HG02759 (cell line): Measurements from ENCODE around the gene ZBTB38.

ENCODE experiments used
- ATAC-seq: cut with Tn5 transposase; IDR thresholded peaks from one replicate; pipeline ENCODE4 v1.9.1; 2021; ENCODE audit warnings: mild to moderate bottlenecking, moderate library complexity; ENCODE audit not compliant: unreplicated experiment

Gene ZBTB38

GRCh38 chr3:141401573-141402475, 33.5 kb downstream of the ZBTB38 start:
- ATAC-seq, result peak; percentile 78

GRCh38 chr3:141402476-141403171, 34.3 kb downstream of the ZBTB38 start:
- peak; percentile 56 for ATAC-seq

DNA sequence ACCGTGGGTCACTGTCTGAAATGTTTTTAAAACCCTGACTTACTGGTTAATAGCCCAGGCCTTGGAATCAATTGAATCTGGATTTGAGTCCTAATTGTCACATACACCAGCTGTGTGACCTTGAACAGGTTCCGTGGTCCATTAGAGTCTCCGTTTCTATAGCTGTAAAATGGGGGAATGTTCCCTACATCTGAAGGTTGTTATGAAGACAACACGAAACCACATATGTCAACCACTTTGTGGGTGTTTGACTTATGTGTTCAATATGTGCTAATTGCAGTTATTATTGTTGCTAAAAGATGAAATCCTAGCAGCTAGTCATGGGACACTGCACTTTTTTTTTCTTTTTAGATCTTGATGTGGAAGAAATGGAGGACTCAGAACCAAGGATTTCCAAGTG, 35.3 kb downstream of the ZBTB38 start:
- no peak for ATAC-seq

DNA sequence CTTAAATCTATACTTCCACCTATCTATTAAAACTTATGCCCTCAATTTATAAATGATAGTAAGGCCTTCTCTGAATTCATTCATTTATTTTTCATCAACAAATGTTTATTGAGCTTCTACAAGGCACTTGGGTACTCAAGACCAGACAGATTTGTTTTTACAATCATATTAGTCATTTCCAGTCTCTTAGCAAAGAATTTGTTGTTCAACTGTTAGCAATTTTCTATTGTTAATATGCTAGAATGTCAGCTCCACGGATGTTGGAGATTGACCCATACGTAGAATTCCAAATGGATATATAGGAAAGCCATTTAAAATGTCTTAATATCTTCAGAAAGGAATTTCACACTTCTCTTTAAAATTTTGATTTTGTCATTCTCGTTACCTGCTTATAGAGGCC, 36.7 kb downstream of the ZBTB38 start:
- no peak for ATAC-seq

- no peak for ATAC-seq
These were observed 37.3 kb downstream of the ZBTB38 start for GRCh38 chr3:141405591-141405990.

- no peak for ATAC-seq
These were observed 38.0 kb downstream of the ZBTB38 start for GRCh38 chr3:141406265-141406664.

- no peak for ATAC-seq
These were observed 38.7 kb downstream of the ZBTB38 start for GRCh38 chr3:141407047-141407446.

DNA sequence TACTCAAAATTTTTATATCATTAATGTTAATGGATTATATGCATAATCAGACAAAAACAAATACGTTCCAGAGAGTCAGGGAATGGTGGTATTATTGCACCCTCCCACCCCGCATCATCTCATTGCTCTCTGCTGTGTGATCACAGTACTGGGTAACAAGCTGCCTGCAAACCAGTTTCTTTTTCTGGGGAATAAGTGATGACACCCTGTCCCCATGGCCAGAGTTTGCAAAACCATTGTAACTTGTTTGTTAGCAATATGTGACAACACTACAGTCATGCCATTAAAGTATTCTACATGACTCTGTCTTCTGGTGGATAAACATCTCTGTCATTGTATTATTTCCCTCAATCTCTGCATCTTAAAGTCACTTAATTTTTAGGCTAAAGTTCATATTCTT, 39.5 kb downstream of the ZBTB38 start:
- ATAC-seq, result no peak

GRCh38 chr3:141408596-141408995, 40.3 kb downstream of the ZBTB38 start:
- ATAC-seq, result no peak

DNA sequence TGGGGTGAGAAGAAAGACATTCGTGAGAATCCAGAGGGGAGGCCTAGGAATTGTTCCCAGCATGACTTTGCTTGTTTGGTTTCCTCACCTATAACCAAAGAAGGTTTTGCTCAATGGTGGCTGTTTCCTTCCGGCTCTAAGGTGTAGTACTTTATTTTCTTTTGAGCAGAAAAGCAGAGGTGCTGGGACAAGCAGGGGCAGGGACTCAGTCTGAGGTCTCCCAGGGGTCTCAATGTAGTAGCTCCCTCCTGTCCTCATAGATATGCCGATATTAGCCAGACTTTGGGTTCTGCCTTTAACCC, 41.6 kb downstream of the ZBTB38 start:
- ATAC-seq, result no peak

- ATAC-seq, result no peak
These were observed 42.1 kb downstream of the ZBTB38 start for GRCh38 chr3:141410408-141410807.

GRCh38 chr3:141410846-141411245, 42.5 kb downstream of the ZBTB38 start:
- ATAC-seq, result peak; percentile 15

- peak; percentile 55 for ATAC-seq
These were observed 43.0 kb downstream of the ZBTB38 start for GRCh38 chr3:141411251-141411771.

DNA sequence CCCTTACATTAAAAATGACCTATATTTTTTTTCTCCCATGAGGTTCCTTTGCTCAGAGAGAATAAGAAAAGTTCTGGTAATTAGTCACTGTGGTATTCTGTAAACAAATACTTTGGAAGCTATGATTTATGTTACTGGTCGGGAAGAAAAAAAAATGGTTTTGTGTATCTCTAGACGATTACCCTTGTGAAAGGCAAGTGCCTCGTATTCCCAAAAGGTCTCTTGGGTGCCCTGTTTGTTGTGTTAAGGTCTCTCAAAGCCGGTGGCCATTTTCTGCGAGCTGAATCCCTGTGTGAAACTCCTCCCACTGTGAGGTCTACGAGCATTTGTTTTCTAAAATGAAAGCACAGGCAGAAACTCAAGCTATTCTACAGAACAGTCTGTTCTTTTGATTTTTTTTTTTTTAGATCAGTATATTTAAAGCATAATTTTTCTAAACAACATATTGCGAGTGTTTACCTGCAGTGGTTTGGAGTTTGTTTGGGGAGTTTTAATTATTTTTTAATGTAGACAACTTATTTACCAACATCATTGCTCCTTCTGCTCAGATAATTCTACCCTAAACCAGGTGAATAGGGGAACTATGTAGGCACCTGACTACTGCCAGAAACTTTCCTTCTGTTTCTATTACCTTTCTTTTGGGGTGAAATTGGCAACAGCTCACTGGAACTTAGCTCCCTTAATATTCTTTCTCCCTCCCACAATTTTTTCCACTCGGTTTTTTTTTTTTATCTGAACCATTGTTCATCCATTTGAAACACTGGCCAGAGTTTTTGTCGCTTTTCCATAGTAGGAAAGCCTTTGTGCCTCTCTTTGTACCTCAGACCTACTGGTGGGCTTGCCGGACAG, 44.0 kb downstream of the ZBTB38 start:
- no peak for ATAC-seq

DNA sequence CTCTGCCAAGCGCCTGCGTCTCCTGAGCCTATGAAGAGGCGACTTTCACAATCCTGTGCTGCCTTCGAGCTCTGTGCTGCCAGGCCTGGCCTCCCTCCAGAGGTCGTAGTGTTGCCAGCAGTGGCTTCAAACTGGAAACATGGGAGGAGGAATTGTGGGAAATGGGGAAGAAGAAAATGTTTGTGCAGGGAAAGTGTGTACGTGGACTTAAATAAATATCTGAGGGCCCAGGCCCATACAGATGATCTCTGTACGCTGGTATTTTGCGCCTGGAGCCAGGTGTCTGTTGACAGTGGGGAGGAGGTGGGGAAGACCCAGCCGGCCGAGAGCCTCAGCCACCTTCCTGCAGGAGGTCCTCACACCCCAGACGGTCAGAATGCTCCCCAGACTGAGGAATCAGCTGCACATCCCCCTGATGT, 44.6 kb downstream of the ZBTB38 start:
- ATAC-seq, result no peak

DNA sequence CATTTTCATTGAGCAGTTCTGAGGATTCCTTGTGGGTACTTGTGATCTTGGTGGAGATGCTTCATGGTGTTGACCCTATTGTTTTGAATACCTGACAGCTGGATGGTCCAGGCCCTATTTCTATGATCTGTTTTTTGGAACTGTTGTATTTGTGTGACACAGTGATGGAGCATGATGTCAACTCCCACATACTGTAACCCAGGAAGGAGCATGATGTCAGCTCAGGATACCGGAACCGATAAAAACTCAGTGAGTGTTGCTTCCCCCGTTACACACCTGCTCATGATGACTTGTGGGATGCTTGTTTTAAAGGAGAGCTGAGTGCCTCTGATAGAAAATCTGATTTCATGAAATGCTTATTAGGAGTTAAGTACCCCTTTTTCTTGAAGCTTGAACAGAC, 45.1 kb downstream of the ZBTB38 start:
- ATAC-seq, result no peak

- ATAC-seq, result no peak
These were observed 45.7 kb downstream of the ZBTB38 start for GRCh38 chr3:141413801-141414689.

- ATAC-seq, result no peak
These were observed 46.6 kb downstream of the ZBTB38 start for GRCh38 chr3:141414800-141415462.

- ATAC-seq, result no peak
These were observed 47.6 kb downstream of the ZBTB38 start for GRCh38 chr3:141415953-141416352.
